B cell (primary cell): ENCODE measurements around the gene MED8. TPM values are rescaled to one million over a fixed set of nuclear protein-coding genes. Genes with fewer than 3 reads are reported as not detected.

Experiments
- ATAC-seq: fragments of 200-7000 bp; cut with Tn5 transposase; one replicate; pipeline ENCODE4 v1.10.0; 2021; ENCODE audit warnings: low read depth, mild to moderate bottlenecking, moderate number of reproducible peaks, moderate library complexity
- CTCF ChIA-PET: fragments of 350-600 bp; sonication (Branson Sonifier 250); formaldehyde crosslinking; loops from one replicate; lab custom pipeline; 2021; ENCODE audit warnings: antibody characterized with exemption, inconsistent platforms; lab: Charles Lee
- POLR2A ChIA-PET: fragments of 350-600 bp; sonication (Branson Sonifier 250); formaldehyde crosslinking; loops from one replicate; lab custom pipeline; 2021; ENCODE audit warnings: antibody characterized with exemption; lab: Charles Lee
- DNase-seq: peaks from one replicate; pipeline ENCODE4 v3.0.0; 2013
- H2AFZ ChIP-seq: 2 replicates; pipeline ENCODE4 v1.6.1; 2012; ENCODE audit warnings: mild to moderate bottlenecking, low read depth, low read length; ENCODE audit not compliant: insufficient read depth, poor library complexity, severe bottlenecking
- H3K27ac ChIP-seq, 2 donors: 1 replicate in 1 of 2; 2 replicates in 1 of 2; pipeline ENCODE4 v1.5.1; 2012 to 2013; ENCODE audit warnings: low read length in 2 of 2, mild to moderate bottlenecking in 2 of 2, moderate library complexity in 1 of 2
- H3K27me3 ChIP-seq, 4 experiments: fragments of 200-600 bp in 1 of 4; sonication (generic) in 1 of 4; replicated peaks in 1 of 4; 1 replicate in 2 of 4; 2 replicates in 2 of 4; pipeline versions ENCODE4 v1.6.1 to v1.7.0; 2013 to 2016; ENCODE audit warnings: low read length in 3 of 4, mild to moderate bottlenecking in 2 of 4, mixed read lengths in 1 of 4, moderate library complexity in 1 of 4; ENCODE audit not compliant: insufficient read depth in 4 of 4, control insufficient read depth in 3 of 4; ENCODE audit errors: control extremely low read depth in 1 of 4
- H3K36me3 ChIP-seq, 2 experiments: replicated peaks in 1 of 2; 1 replicate in 1 of 2; 2 replicates in 1 of 2; pipeline versions ENCODE4 v1.6.1 to v1.7.1; 2013; ENCODE audit warnings: low read length in 1 of 2; ENCODE audit not compliant: insufficient read depth in 2 of 2, control insufficient read depth in 1 of 2; ENCODE audit errors: control extremely low read depth in 1 of 2, extremely low read depth in 1 of 2
- H3K4me1 ChIP-seq, 2 donors: fragments of 200-600 bp in 1 of 2; sonication (generic) in 1 of 2; 1 replicate in 1 of 2; 2 replicates in 1 of 2; pipeline versions ENCODE4 v1.5.1 to v1.6.1; 2013 to 2017; ENCODE audit warnings: low read length in 2 of 2; ENCODE audit not compliant: control insufficient read depth in 2 of 2, insufficient read depth in 2 of 2
- H3K4me2 ChIP-seq: replicated peaks from 2 replicates; pipeline ENCODE3; 2012; ENCODE audit warnings: mild to moderate bottlenecking, low read depth, low read length; ENCODE audit not compliant: poor library complexity, severe bottlenecking
- H3K4me3 ChIP-seq, 5 experiments: fragments of 200-600 bp in 1 of 5; sonication (generic) in 1 of 5; 1 replicate in 3 of 5; 2 replicates in 2 of 5; pipeline versions ENCODE4 v1.5.1 to v1.7.0; 2011 to 2016; ENCODE audit warnings: low read length in 4 of 5, mild to moderate bottlenecking in 4 of 5, low read depth in 2 of 5, control low read depth in 1 of 5, moderate library complexity in 1 of 5; ENCODE audit not compliant: insufficient read depth in 1 of 5; ENCODE audit errors: control extremely low read depth in 1 of 5, extremely low read depth in 1 of 5
- H3K79me2 ChIP-seq: fragments of 200-600 bp; sonication (generic); one replicate; pipeline ENCODE4 v1.6.0; 2016; ENCODE audit warnings: low read length; ENCODE audit not compliant: control insufficient read depth, insufficient read depth
- H3K9ac ChIP-seq: fragments of 200-600 bp; sonication (generic); 2 replicates; pipeline ENCODE4 v1.6.1; 2017; ENCODE audit warnings: mild to moderate bottlenecking, low read length, moderate library complexity
- H3K9me3 ChIP-seq, 3 donors: one replicate each; pipeline versions ENCODE4 v1.6.1 to v1.7.1; 2013; ENCODE audit warnings: low read length in 2 of 3; ENCODE audit not compliant: control insufficient read depth in 2 of 3, insufficient read depth in 1 of 3; ENCODE audit errors: control extremely low read depth in 1 of 3
- H4K20me1 ChIP-seq: 2 replicates; pipeline ENCODE4 v1.6.0; 2012; ENCODE audit warnings: mild to moderate bottlenecking, low read length; ENCODE audit not compliant: insufficient read depth, control insufficient read depth, poor library complexity, severe bottlenecking
- H3K27ac Mint-ChIP-seq: one replicate; pipeline ENCODE4 v1.8.0; 2021; ENCODE audit warnings: mixed read lengths
- H3K27me3 Mint-ChIP-seq: one replicate; pipeline ENCODE4 v1.8.0; 2021; ENCODE audit warnings: mixed read lengths
- H3K4me1 Mint-ChIP-seq: one replicate; pipeline ENCODE4 v1.8.0; 2021; ENCODE audit warnings: mixed read lengths
- H3K4me3 Mint-ChIP-seq: one replicate; pipeline ENCODE4 v1.8.0; 2021; ENCODE audit warnings: mixed read lengths
- H3K9me3 Mint-ChIP-seq: one replicate; pipeline ENCODE4 v1.8.0; 2022; ENCODE audit warnings: mixed read lengths; ENCODE audit not compliant: insufficient read depth
- CTCF ChIP-seq: fragments of 200-600 bp; IDR thresholded peaks from one replicate; pipeline ENCODE4 v1.8.0; 2022; ENCODE audit warnings: antibody characterized with exemption, mild to moderate bottlenecking
- EZH2 ChIP-seq: IDR thresholded peaks from 2 replicates; pipeline ENCODE4 v1.6.1; 2012; ENCODE audit warnings: borderline replicate concordance, low read depth, mild to moderate bottlenecking, moderate library complexity, low read length; ENCODE audit not compliant: insufficient read depth, poor library complexity, severe bottlenecking
- WGBS: methylation state at CpG from one replicate; pipeline ENCODE4 v1.1.5; 2013; ENCODE audit warnings: missing lambda C conversion rate; ENCODE audit not compliant: insufficient coverage; 5-methylcytosine and 5-hydroxymethylcytosine counted together
- intact Hi-C: fragments of 100-400 bp; cut with micrococcal nuclease; formaldehyde crosslinking; loops from one replicate; pipeline ENCODE4 v1.10.0; 2022
- polyA plus RNA-seq: library from polyadenylated mRNA; depleted of rRNA; stranded (reverse); fragments of >200 nt; gene quantifications from 2 replicates; pipeline ENCODE4 v1.2.3, GENCODE V29; 2012
- total RNA-seq, 2 donors: library from RNA; stranded (reverse); fragments of 120-200 nt in 1 of 2; gene quantifications; 1 replicate in 1 of 2; 2 replicates in 1 of 2; pipeline versions ENCODE4 v1.2.3 to v1.2.4, GENCODE V29; 2013 to 2022

The MED8 gene
- total and polyA plus RNA-seq, 2 donors (not counting 1 experiment from before 2014, with no cell fraction given) = 12.0 to 30.0 TPM

- Histone ChIP-seq H3K9ac (no peak overlapping the region), H3K9me3 (no peaks in the 10 kb centered on the region), H3K27ac (no peak overlapping the region), H2AFZ (no peak overlapping the region), H3K4me3 (no peak overlapping the region), H3K4me2 (no peak overlapping the region), H3K27me3 (no peaks in the 10 kb centered on the region), H3K4me1 (peaks cover 9 to 15% of the 10 kb centered on the region in 2 donors), H3K79me2 (peaks cover 5% of the 10 kb centered on the region), H4K20me1 (no peaks in the 10 kb centered on the region), H3K36me3 (no peaks in the 10 kb centered on the region)
- no peaks in the 10 kb centered on the region for H3K9me3 Mint-ChIP-seq
- H3K4me1 Mint-ChIP-seq = peaks cover 18% of the 10 kb centered on the region
- CTCF ChIA-PET = interaction anchor here (0.7 to 1.4 kb wide), 4 partner anchors 13 to 870 kb away, joined by 3 to 4 read pairs (median 3); no protein-coding TSS in a partner anchor
- TF ChIP-seq CTCF (no peak), EZH2 (no peak)
- no peak for DNase-seq
- intact Hi-C loops = loop anchor here (5.0 kb wide), 2 partner anchors 508 to 698 kb away; partner anchors contain the start of genes PPIH and ZNF691
- no peaks in the 10 kb centered on the region for H3K27me3 Mint-ChIP-seq
- no peak overlapping the region for H3K4me3 Mint-ChIP-seq
- no peak for ATAC-seq
- no peak overlapping the region for H3K27ac Mint-ChIP-seq
- no CpG with 5 or more reads among the region's 2 CpGs for WGBS
- POLR2A ChIA-PET = interaction anchor here (1.0 kb wide), 1 partner anchor 115 kb away, joined by 3 read pairs; no protein-coding TSS in a partner anchor
These were observed 34.7 kb downstream of the MED8 start for GRCh38 chr1:43354936-43355335.

- peaks cover 18% of the 10 kb centered on the region for H3K4me1 Mint-ChIP-seq
- no peaks in the 10 kb centered on the region for H3K27me3 Mint-ChIP-seq
- Histone ChIP-seq H3K27ac (no peak overlapping the region), H3K4me2 (no peak overlapping the region), H2AFZ (no peak overlapping the region), H3K79me2 (peaks cover 5% of the 10 kb centered on the region), H3K9me3 (no peaks in the 10 kb centered on the region), H3K9ac (no peak overlapping the region), H3K36me3 (no peaks in the 10 kb centered on the region), H3K4me1 (peaks cover 13 to 19% of the 10 kb centered on the region in 2 donors), H3K4me3 (no peak overlapping the region), H3K27me3 (no peaks in the 10 kb centered on the region), H4K20me1 (no peaks in the 10 kb centered on the region)
- no peak overlapping the region for H3K27ac Mint-ChIP-seq
- ChIA-PET CTCF (interaction anchor here (0.7 to 1.1 kb wide), 3 partner anchors 83 to 871 kb away, joined by 3 read pairs; no protein-coding TSS in a partner anchor), POLR2A (interaction anchor here (1.0 kb wide), 1 partner anchor 115 kb away, joined by 3 read pairs; no protein-coding TSS in a partner anchor)
- TF ChIP-seq EZH2 = no peak
- no peak for TF ChIP-seq CTCF
- DNase-seq (no peak), ATAC-seq (no peak)
- no peak overlapping the region for H3K4me3 Mint-ChIP-seq
- intact Hi-C loops = no loop called here
- 100% methylated on average over 1 of the region's 2 CpGs for WGBS
- H3K9me3 Mint-ChIP-seq = no peaks in the 10 kb centered on the region
These were observed 35.1 kb downstream of the MED8 start for GRCh38 chr1:43354471-43354870.
